Activated CD4-positive, CD25-positive, alpha-beta regulatory T cell (primary cell): ENCODE results near the gene CAPN9.

Experiments
- DNase-seq, 4 experiments: peaks; one replicate each; lab custom pipeline; 2025; lab: John Stamatoyannopoulos, UW

CAPN9 gene

DNA sequence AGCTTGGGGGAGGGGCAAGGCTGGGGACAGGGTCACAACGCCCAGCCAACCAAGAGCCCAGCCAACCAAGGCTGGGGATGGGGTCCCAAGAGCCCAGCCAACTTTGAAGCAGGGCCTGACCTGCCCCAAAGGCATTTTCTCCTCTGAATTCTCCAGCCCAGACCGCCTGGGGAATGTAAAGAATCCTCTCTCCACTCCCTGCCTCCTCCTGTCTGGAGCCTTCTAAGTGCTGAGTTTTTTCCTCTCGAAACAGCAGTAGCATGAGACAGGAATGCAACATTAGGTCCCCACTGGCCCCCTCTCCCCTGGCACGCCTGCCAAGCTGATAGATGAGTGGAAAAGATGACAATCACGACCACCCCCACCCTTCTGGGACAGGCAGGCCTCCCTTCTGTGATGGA, 104.1 kb downstream of the CAPN9 start:
- DNase-seq: no peak
